ENCODE measurements around the gene ABCC3. TPM values are rescaled to one million over a fixed set of nuclear protein-coding genes. Genes with fewer than 3 reads are reported as not detected.
A peak's percentile ranks its signal among the peaks of the same experiment; 100 is the strongest.
"Not testable (repeated sequence)": the region's sequence is repeated elsewhere in the genome, so short reads cannot be mapped to it uniquely, and the experiment has no call there.

The ABCC3 gene
- polyA plus RNA-seq, 3 donors, result 3.0 to 25.1 (median 8.1) TPM

DNA sequence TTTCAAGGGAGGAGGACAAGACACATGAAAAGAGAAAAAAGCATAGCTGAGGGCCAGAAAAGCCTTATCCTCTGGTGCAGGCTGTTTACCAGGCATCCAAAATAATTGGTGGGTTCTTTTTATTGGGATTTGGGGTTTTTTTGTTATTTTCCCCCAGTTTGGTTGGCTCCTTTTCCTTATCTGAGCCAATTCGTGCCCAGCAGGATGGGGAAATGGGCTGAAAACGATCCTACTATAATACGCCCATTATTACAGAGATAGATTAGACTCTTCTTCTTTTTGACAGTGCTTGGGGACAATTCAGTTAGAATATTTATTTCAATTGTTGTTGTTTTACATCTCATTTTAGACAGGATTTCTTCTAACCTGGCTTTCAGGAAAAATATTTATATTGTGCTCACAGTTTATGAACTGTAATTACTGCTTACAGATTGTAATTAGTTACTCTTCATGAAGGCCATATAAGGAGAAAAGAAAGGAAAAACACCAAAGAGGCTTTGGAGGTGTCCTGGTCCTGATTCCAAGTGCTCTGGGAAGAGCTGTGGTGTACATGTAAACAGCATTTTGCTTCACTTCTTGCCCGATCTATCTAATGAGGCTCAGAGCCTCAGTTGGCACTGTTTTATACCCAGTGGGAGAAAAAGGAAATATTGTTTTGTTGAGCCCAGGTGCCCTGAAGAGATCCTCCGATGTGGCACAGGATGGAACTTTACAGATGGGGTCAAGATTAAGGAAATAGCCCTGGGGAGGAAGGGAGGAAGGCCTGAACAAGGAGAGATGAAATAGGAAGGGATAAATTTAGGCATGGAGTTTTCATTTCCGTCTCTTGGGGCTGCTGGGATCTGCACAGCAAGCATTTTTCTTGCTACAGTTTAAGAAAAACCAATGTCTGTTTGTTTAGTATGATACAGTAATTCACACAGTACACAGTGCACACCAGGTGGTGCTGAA, 73.6 kb downstream of the ABCC3 start:
- WGBS, 3 donors, result 2 to 7% (median 3%) methylated on average over 6 of the region's 6 CpGs
- H3K27ac ChIP-seq (ENCODE audit: low read depth, low read length), result peak overlapping the region; percentile 56

DNA sequence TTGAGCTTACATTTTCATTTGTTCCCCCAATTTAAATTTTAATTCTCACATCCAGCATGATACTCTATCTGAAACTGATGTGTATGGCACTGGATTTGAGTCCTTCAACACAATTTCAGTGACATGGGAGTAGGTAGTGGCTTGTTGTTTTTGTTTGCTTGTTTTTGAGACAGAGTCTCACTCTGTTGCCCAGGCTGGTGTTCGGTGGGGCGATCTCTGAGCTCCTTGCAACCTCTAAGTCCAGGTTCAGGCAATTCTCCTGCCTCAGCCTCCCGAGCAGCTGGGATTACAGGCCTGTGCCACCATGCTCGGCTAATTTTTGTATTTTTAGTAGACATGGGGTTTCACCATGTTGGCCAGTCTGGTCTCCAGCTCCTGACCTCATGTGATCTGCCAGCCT, 74.4 kb downstream of the ABCC3 start:
- WGBS, 3 donors, result 81 to 87% (median 83%) methylated on average over 4 of the region's 4 CpGs
- not testable (repeated sequence) for H3K27ac ChIP-seq (ENCODE audit: low read depth, low read length)

DNA sequence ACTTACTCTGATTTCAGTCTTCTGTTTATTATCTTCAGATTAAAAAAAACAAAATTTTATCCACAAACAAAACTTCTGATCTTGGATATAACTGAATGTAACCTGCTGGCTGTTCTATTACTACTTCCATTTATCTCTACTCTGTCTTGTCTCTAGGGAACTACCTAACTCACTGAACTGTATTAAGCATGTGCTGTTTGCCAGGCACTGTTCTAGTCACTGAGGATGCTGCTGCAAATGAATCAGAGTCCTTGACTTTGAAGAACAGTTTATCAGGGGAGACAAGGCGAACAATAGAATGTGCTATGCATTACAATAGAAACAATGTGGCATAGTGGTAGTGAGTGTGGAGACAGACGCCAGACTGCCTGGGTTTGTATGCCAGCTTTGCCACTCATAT, 75.3 kb downstream of the ABCC3 start:
- WGBS, 3 donors, result 90 to 93% (median 90%) methylated on average over 2 of the region's 2 CpGs
- no peak overlapping the region for H3K27ac ChIP-seq (ENCODE audit: low read depth, low read length)

DNA sequence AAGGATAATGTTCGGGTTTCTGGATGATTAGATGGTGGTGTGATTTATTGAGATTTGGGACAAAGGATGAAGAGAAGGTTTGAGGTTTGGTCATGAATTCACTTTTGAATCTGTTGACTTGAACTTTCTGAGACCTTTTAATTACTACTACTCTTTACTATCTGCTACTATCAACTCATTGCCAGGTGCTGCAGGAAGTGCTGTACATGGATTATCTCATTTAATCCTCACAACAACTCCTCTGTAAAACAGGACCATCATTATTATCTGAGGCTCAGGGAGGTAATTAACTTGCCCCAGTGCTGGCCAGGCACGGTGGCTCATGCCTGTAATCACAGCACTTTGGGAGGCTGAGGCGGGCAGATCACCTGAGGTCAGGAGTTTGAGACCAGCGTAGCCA, 76.0 kb downstream of the ABCC3 start:
- 89 to 95% (median 92%) methylated on average over 4 of the region's 4 CpGs for WGBS, 3 donors
- no peak overlapping the region for H3K27ac ChIP-seq (ENCODE audit: low read depth, low read length)

DNA sequence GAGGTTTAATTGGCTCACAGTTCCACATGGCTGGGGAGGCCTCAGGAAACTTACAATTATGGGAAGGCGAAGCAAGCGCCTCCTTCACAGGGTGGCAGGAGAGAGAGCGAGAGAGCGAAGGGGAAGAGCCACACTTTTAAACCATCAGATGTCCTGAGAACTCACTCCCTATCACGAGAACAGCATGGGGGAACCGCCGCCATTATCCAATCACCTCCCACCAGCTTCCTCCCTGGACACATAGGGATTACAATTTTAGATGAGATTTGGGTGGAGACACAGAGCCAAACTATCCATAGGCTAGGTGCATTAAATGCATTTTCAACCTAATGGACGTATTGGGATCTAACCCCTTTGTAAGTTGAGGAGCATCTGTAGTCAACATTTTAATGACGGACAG, 78.0 kb downstream of the ABCC3 start:
- 87 to 88% (median 88%) methylated on average over 9 of the region's 9 CpGs for WGBS, 3 donors
- no peak overlapping the region for H3K27ac ChIP-seq (ENCODE audit: low read depth, low read length)

DNA sequence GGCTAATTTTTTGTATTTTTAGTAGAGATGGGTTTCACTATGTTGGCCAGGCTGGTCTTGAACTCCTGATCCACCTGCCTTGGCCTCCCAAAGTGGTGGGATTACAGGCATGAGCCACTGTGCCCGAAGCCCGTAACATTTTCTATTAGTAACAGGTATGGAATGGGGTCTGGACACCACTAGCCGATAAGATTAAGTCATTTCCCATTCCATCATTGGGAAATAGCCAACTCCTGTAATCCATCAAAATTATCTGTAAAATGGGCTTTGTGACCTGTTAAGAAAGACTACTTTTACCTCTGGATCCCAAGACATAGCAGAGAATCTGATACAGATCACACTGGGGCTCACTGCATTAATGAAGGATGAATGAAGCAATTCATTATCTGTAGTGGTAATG, 80.8 kb downstream of the ABCC3 start:
- H3K27ac ChIP-seq (ENCODE audit: low read depth, low read length), result no peak overlapping the region
- WGBS, 3 donors, result 83 to 90% (median 89%) methylated on average over 3 of the region's 3 CpGs

DNA sequence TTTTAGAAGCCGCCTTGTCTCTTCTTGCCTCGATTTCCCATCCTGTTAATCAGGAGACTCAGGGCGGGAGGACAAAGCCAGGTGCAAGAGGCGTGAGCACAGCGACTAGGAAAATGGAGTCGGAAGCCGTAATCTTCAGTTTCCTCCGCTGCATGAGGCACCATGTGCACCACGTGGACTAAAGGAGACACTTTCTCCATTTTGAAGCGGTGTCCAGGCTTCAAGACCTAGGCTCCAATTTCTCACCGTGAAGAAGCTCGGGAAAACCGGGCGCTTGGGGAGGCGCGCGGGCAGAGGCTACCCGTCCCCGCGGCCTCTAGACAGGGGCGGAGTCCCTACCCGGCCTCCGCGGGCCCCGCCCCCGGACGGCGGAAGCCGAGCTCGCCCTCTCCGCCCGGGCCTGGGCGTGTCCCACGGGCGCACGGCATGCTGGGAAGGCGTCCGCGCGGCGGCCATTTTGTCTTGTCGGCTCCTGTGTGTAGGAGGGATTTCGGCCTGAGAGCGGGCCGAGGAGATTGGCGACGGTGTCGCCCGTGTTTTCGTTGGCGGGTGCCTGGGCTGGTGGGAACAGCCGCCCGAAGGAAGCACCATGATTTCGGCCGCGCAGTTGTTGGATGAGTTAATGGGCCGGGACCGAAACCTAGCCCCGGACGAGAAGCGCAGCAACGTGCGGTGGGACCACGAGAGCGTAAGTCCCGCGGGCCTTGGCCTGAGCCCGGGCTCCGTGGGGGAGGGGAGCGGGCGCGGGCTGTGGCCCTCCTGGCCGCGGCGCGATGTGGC, 84.7 kb downstream of the ABCC3 start, which contains the start of gene LUC7L3:
TSS of gene LUC7L3 (plus strand) at position 460 of the 780 bp plus-strand sequence. CDS start at position 590, 130 bp downstream.
- WGBS, 3 donors, result 1 to 2% (median 2%) methylated on average over 56 to 76 of the region's 76 CpGs
- peak within 1 kb of the TSS; percentile 71 for H3K27ac ChIP-seq (ENCODE audit: low read depth, low read length)

DNA sequence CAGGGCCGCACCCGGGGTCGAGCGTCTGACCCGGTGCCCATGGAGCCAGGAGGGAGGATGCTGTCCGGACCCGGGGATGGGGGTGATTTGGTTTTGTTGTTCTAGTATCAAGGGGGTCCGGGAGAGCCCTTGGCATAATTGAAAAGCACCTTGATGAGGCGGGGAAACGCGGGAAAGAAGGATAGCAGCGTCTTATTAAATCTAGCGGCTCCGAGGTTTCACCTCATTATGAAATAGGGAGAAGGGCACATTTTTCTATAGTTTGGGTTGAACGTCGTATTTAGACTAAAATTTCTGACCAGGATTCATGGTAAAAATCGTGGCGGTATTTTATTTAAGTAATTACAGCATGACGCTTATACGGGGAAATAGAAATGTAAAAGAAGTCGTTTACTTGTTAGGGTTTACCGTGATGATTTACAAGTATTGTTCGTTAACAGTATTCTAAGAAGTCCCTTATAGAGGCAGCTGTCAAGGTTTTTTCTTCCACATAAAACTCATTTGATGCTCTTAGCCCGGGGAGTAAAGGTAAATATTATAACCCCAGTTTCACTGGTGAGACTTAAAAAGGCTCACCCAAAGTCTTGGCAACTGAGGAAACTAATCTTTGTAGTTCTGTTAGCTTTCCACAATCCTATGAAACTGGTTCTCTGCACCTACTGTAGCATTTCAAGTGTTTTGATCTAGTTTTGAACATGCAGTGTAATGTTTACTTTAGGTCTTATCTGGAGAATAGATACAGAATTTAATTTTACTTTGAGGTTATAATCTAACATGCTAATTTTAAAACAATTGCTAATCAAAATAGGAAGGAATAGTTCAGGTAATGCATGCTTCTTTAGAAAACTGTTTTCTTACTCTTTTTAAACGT, 85.5 kb downstream of the ABCC3 start:
- WGBS, 3 donors, result 0% methylated on average over 23 to 25 of the region's 25 CpGs
- peak overlapping the region; percentile 71 for H3K27ac ChIP-seq (ENCODE audit: low read depth, low read length)

DNA sequence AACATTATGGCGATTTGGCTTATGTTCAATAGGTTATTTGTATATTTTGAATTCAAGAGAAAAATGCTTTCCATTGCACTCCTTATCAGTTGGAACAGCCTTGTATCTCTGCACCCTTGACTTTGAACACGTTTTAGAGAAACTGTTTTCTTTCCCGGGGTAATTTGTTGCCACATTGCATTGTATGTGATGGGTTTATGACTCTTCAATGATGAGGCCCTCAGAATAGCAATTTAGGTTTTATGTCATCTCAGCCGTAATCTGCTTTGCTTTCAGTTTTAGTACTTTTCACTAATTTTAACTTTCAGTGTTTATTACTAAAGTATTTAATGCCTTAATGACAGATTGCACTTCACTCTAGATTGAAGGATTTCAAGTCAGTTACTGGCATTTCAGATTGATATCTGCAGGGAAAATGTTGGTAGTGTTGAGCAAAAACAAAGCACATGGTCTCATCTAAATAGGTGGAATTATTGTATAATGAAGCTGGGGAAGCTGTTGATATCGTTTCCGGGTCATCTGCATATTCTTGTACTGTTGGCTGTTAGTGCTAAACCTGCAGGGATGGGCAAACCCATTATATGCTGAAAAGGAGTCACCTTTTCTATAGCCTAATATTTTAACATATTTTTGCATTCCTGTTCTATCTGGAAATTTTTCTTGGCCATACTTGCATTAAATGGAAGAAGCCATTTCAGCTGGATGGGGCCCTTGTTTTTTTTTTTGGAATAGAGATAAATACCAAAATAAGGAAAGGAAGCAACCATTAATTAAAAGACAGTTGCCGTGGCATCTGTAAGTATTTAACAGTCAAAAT, 86.7 kb downstream of the ABCC3 start:
- H3K27ac ChIP-seq (ENCODE audit: low read depth, low read length), result no peak overlapping the region
- 2 to 9% (median 6%) methylated on average over 7 of the region's 7 CpGs for WGBS, 3 donors

DNA sequence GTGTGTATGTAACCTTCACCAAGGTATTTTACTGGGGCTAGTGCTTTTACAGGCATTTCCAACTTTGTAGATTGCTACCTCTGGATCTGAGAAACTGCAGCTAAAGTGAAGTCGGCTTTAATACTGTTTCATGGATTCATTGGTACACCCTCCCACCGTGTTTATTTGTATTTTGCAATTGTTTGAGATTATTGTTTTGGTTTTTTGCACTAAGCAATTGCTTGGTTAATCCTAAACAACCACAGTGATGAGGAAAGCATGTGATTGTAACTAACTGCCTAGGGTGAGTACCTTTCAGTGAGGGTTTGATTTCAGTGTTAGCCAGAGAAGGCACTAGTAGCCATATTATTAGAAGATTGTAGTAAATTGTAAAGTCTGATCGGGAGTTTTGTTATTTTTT, 88.1 kb downstream of the ABCC3 start:
- WGBS, 3 donors, result 23 to 42% (median 37%) methylated on average over 3 of the region's 3 CpGs

DNA sequence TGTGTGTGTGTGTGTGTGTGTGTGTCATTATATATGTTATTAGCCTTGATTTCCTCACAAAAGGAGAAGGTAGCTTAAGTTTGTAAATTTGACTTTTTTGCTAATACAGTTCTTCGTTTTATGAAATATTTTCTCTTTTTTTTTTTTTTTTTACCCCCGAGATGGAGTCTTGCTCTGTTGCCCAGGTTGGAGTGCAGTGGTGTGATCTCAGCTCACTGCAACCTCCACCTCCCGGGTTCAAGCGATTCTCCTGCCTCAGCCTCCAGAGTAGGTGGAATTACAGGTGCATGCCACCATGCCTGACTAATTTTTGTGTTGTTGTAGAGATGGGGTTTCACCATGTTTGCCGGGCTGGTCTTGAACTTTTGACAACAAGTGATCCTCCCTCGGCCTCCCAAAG, 89.9 kb downstream of the ABCC3 start:
- WGBS, 3 donors, result 92 to 99% (median 92%) methylated on average over 6 of the region's 6 CpGs
- H3K27ac ChIP-seq (ENCODE audit: low read depth, low read length), result not testable (repeated sequence)

More for the DNA sequence above, 88.1 kb downstream of the ABCC3 start:
- no peak overlapping the region for H3K27ac ChIP-seq (ENCODE audit: low read depth, low read length)

DNA sequence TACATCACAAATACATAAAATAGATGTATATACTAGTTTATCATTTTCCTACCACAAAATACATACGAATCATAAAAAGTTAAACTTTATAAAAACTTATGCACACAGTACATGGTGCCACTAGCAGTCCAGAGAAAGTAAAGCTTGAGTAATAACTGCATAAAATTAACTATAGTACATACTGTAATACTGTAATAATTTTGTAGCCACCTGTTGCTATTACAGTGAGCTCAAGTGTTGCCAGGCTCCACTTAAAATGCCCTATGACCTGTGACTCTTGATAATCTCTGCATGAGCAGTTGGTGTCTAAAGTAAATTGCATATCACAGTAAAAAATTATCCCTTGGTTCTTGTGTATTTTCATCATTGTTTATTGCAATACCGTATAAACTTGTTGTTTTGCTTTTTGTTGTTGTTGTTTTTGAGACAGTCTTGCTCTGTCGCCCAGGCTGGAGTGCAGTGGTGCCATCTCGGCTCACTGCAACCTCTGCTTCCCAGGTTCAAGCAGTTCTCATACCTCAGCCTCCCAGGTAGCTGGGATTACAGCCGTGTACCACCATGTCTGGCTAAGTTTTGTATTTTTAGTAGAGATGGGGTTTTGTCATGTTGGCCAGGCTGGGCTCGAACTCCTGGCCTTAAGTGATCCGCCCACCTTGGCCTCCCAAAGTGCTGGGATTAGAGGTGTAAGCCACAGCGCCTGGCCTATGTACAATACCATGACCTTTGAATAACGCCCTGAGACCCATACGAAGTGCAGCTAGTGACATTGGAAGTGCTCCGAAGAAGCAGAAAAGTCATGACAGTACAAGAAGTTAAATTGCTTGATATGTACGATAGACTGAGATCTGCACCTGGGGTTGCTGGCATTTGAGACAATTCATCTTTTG, 91.3 kb downstream of the ABCC3 start:
- WGBS, 3 donors, result 59 to 86% (median 86%) methylated on average over 12 of the region's 12 CpGs
- no peak overlapping the region for H3K27ac ChIP-seq (ENCODE audit: low read depth, low read length)

DNA sequence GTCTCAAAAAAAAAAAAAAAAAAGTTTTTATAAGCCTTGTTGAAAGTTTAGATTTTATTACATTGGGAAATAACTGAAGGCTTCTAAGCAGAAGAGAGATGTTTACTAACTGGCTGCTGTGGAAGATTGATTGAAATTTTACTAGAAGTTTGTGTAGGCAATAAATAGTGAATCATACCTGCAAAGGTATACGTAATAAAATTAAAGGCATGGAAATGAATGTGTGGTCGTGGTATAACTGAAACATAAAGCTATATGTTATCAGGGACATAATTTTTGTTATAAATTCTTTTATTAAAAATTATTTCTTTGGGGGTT, 93.4 kb downstream of the ABCC3 start:
- 52 to 91% (median 86%) methylated on average over 2 of the region's 2 CpGs for WGBS, 3 donors
- no peak overlapping the region for H3K27ac ChIP-seq (ENCODE audit: low read depth, low read length)

DNA sequence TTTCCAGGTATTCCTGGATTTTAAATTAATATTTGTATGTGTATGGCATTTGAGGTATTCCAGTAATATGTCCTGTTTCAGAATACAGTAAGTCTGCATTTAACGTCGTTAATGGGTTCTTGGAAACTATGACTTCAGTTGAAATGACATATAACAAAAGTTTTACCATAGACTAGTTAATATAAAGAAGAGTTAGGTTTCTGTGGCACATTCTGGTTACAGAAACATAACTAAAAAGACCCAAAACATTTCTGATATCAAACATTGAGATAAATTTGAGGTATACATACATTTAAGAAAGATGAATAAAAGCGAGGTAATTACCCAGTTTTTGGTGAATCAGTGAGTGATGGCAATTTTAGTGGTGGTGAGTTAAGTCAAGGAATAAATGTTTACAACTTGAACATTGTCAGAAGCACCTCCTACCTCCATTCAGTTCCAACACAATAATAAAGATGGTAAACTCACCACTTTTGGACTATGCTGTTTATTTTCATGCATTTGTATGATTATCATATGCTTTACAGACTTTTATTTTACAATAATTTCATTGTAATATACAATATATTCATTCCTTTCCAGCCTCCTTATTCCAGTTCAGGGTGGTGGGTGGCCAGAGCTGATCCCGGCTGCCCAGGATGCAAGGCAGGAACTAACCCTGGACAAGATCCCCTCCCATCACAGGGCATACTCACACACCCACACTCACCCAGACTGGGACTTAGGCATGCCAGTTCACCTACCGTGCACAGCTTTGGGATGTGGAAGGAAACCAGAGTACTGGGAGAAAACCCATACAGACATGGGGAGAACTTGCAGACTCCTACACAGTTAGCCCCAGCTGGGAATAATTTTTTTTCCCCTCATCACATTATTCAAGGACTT, 94.4 kb downstream of the ABCC3 start:
- H3K27ac ChIP-seq (ENCODE audit: low read depth, low read length), result no peak overlapping the region
- 53 to 71% (median 69%) methylated on average over 5 of the region's 5 CpGs for WGBS, 3 donors

DNA sequence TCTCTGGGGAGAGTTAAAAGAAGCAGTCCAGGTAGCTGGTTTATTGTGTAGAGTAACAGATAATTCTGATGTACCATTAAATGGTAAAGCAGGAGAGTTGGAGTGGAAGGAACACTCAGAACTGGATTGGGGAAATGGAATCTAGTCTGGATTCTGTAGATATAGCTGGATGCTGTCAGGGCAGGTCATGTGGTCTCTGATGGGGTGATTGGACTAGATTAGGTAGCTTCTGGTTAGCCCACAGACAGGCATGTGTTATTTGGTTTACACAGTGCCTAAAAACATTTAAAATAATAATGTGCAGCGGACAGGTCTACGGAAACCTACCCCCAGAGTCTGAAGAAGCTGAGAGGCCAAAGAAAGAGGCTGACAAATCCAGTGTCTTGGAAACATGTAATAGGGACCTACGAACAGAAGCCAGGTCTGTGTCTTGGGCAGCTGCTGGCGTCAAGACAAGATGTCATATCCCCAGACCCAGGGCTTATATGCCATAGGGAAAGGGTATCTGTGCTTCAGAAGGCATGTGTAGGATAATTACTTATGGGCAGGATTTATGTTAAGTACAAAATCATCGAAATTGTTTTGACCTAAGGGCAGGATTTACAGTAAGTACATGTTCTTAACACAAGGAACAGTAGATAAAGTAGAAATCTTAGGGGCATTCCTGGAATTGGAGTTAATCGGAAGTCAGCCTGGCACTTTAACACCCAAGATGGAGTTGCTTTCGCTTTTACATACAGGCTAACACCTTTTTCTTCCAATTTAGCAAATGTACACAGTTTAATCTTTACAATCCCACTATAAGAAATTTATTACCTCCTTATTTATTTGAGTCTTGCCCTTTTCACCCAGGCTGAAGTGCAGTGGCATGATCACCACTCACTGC, 97.1 kb downstream of the ABCC3 start:
- H3K27ac ChIP-seq (ENCODE audit: low read depth, low read length), result no peak overlapping the region
- WGBS, 3 donors, result 66 to 79% (median 68%) methylated on average over 7 of the region's 7 CpGs
